Mucosa of descending colon (tissue), 3 donors: ENCODE measurements around the gene CEACAM18. TPM values are rescaled to one million over a fixed set of nuclear protein-coding genes. Genes with fewer than 3 reads are reported as not detected.
A peak's percentile ranks its signal among the peaks of the same experiment; 100 is the strongest.
"Not testable (repeated sequence)": the region's sequence is repeated elsewhere in the genome, so short reads cannot be mapped to it uniquely, and the experiment has no call there.

Source experiments
- ATAC-seq: fragments of 200-7000 bp; cut with Tn5 transposase; one replicate; pipeline ENCODE4 v1.9.1; 2020; ENCODE audit warnings: mild to moderate bottlenecking, moderate library complexity
- DNase-seq, 3 donors: peaks; one replicate each; pipeline ENCODE4 v3.0.0-alpha.2; 2020
- H3K36me3 ChIP-seq: fragments of 200-600 bp; one replicate; pipeline ENCODE4 v1.8.0; 2021; ENCODE audit warnings: low read depth, mild to moderate bottlenecking
- H3K4me1 ChIP-seq: fragments of 200-600 bp; one replicate; pipeline ENCODE4 v1.8.0; 2021; ENCODE audit warnings: low read depth, mild to moderate bottlenecking
- H3K4me3 ChIP-seq: fragments of 200-600 bp; one replicate; pipeline ENCODE4 v1.8.0; 2021; ENCODE audit warnings: mild to moderate bottlenecking
- H3K9me3 ChIP-seq: fragments of 200-600 bp; one replicate; pipeline ENCODE4 v1.8.0; 2021; ENCODE audit warnings: mild to moderate bottlenecking
- CTCF ChIP-seq: fragments of 200-600 bp; IDR thresholded peaks from one replicate; pipeline ENCODE4 v1.8.0; 2022; ENCODE audit warnings: antibody characterized with exemption, mild to moderate bottlenecking
- intact Hi-C, 2 donors: fragments of 100-400 bp; cut with DNase I in 1 of 2; cut with micrococcal nuclease in 1 of 2; formaldehyde crosslinking; loops; one replicate each; pipeline versions ENCODE4 v1.11.0 to v1.11.1; 2022; cut with DNase I, micrococcal nuclease
- total RNA-seq, 3 donors: library from RNA; stranded (reverse); fragmentation: NEBNext Ultra II Directional in 2 of 3; extraction: Animal tissue kit (Norgen Biotek cat#: 25700) in 2 of 3; gene quantifications; one replicate each; pipeline versions ENCODE4 v1.2.1 to v1.2.4, GENCODE V29; 2021 to 2023
- donor health status: DM: no; HTN: no; CAD: no; lungs with moderate emphysema.
- donor health status: DM: no; HTN: no; CAD: no.
- donor health status: DM: no; HTN: yes; CAD: no.

Gene CEACAM18
- total RNA-seq, 3 donors from 2014 or later = 0.58 TPM; not detected in 2

DNA sequence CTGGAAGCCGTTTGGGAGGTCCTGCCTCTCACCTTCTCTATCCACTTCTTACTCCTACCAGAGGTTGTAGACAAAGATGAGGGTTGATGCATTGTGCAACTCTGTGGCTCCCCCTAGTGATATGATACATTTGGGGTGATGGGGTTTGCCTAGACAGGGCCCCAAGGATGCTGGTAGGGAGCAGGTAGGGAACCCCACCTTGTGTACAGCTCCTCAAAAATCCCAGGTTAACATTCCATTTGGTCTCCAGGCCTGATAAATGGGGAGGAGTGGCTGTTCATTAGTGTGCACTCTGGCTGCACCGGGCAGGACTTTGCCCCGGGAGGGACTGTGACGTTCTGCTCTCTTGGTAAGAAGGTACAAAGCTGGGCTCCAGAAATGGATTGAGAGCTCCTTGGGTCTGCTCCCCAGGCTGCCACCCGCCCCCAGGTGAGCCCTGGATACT is 39.3 kb upstream of the CEACAM18 start:
- Histone ChIP-seq H3K9me3 (no peaks in the 10 kb centered on the region), H3K4me3 (no peak overlapping the region), H3K36me3 (no peaks in the 10 kb centered on the region), H3K4me1 (no peaks in the 10 kb centered on the region)
- DNase-seq (peak in 2 of 3 donors; percentile 17 to 49), ATAC-seq (peak; percentile 52)
- intact Hi-C loops = loop anchor here in 1 of 2 donors (10.0 kb wide), 1 partner anchor 104 kb away; no protein-coding TSS in a partner anchor
- TF ChIP-seq CTCF = no peak

DNA sequence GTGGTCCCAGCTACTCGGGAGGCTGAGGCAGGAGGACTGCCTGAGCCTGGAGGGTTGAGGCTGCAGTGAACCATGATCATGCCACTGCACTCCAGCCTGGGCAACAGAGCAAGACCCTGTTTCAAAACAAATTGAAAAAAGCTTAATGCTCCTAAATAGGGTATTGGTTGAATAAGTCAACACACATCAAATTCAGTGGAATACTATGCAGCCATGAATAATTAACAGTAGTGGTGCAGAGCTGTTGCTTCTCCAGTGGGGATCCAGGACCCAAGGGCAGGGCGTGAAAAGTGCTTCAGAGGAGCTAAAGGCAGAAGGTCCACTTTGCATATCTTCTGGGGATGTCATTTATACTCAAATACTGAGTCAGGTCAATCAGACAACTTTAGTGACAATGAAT is 38.3 kb upstream of the CEACAM18 start:
- ATAC-seq (no peak), DNase-seq (peak in 1 of 3 donors; percentile 2)
- TF ChIP-seq CTCF = no peak
- Histone ChIP-seq H3K9me3 (no peaks in the 10 kb centered on the region), H3K36me3 (no peaks in the 10 kb centered on the region), H3K4me3 (no peak overlapping the region), H3K4me1 (no peaks in the 10 kb centered on the region)
- intact Hi-C loops = no loop called here

- ATAC-seq = peak; percentile 23
- peak in 1 of 3 donors; percentile 55 for DNase-seq
Observed at GRCh38 chr19:51440846-51441409, 37.4 kb upstream of the CEACAM18 start.

GRCh38 chr19:51441410-51442390 is 36.6 kb upstream of the CEACAM18 start:
- no peak overlapping the region for H3K4me3 ChIP-seq
- H3K9me3 ChIP-seq = no peaks in the 10 kb centered on the region
- no peaks in the 10 kb centered on the region for H3K4me1 ChIP-seq
- no peak for TF ChIP-seq CTCF
- DNase-seq (peak; percentile 55 to 81 (median 65)), ATAC-seq (peak; percentile 90)
- intact Hi-C loops = no loop called here
- H3K36me3 ChIP-seq = no peaks in the 10 kb centered on the region

More at GRCh38 chr19:51440846-51441409, 37.4 kb upstream of the CEACAM18 start:
- Histone ChIP-seq H3K4me3 (no peak overlapping the region), H3K4me1 (no peaks in the 10 kb centered on the region), H3K36me3 (no peaks in the 10 kb centered on the region), H3K9me3 (no peaks in the 10 kb centered on the region)
- intact Hi-C loops = no loop called here
- no peak for TF ChIP-seq CTCF

- H3K4me3 ChIP-seq, H3K9me3 ChIP-seq, DNase-seq, ATAC-seq, H3K4me1 ChIP-seq, intact Hi-C loops, H3K36me3 ChIP-seq: not testable (repeated sequence)
Observed at GRCh38 chr19:51447510-51447909, 30.8 kb upstream of the CEACAM18 start.

DNA sequence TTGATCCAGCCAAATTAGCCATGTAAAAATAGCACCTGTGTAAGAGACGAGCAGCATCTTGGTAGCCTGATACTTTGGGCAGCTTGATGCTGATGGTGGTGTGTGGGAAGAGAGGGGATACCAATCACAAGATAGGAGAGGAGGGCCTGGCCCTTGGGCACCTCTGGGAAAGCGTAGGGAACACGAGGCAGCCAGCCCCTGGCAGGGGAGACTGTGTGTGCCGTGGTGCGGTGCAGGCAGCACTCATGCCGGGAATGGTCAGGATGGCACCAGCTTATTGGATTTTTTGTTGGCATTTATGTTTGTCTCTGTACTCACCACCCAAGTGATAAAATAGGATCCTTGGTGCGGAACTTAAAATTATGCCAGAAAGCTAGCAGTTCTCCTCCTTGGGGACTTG is 30.3 kb upstream of the CEACAM18 start:
- Histone ChIP-seq H3K4me3 (no peak overlapping the region), H3K9me3 (no peaks in the 10 kb centered on the region), H3K36me3 (no peaks in the 10 kb centered on the region), H3K4me1 (no peaks in the 10 kb centered on the region)
- ATAC-seq = no peak
- no peak for TF ChIP-seq CTCF
- intact Hi-C loops = no loop called here
- no peak for DNase-seq
